Activated naive CD8-positive, alpha-beta T cell treated with anti-CD3 and anti-CD28 coated beads for 36 hours (primary cell): ENCODE data around the gene EXOC4. TPM values are rescaled to one million over a fixed set of nuclear protein-coding genes. Genes with fewer than 3 reads are reported as not detected.

Source experiments
- DNase-seq: peaks from one replicate; pipeline ENCODE4 v3.0.0; 2021
- H3K27ac Mint-ChIP-seq: one replicate; pipeline ENCODE4 v1.8.0; 2022; ENCODE audit warnings: mild to moderate bottlenecking, moderate library complexity, mixed read lengths
- H3K27me3 Mint-ChIP-seq: one replicate; pipeline ENCODE4 v1.8.0; 2022; ENCODE audit warnings: mild to moderate bottlenecking, mixed read lengths
- H3K36me3 Mint-ChIP-seq: one replicate; pipeline ENCODE4 v1.8.0; 2021; ENCODE audit warnings: mild to moderate bottlenecking, mixed read lengths
- H3K4me1 Mint-ChIP-seq: one replicate; pipeline ENCODE4 v1.8.0; 2021; ENCODE audit warnings: mixed read lengths
- H3K4me3 Mint-ChIP-seq: one replicate; pipeline ENCODE4 v1.8.0; 2022; ENCODE audit warnings: mild to moderate bottlenecking, moderate library complexity, mixed read lengths
- H3K9me3 Mint-ChIP-seq: one replicate; pipeline ENCODE4 v1.8.0; 2022; ENCODE audit warnings: mixed read lengths
- total RNA-seq, 2 experiments: library from RNA; stranded (reverse); gene quantifications; one replicate each; pipeline ENCODE4 v1.2.3, GENCODE V29; 2021

Gene EXOC4
- total RNA-seq, 2 experiments from 2014 or later: 41.7 to 45.7 TPM

DNA sequence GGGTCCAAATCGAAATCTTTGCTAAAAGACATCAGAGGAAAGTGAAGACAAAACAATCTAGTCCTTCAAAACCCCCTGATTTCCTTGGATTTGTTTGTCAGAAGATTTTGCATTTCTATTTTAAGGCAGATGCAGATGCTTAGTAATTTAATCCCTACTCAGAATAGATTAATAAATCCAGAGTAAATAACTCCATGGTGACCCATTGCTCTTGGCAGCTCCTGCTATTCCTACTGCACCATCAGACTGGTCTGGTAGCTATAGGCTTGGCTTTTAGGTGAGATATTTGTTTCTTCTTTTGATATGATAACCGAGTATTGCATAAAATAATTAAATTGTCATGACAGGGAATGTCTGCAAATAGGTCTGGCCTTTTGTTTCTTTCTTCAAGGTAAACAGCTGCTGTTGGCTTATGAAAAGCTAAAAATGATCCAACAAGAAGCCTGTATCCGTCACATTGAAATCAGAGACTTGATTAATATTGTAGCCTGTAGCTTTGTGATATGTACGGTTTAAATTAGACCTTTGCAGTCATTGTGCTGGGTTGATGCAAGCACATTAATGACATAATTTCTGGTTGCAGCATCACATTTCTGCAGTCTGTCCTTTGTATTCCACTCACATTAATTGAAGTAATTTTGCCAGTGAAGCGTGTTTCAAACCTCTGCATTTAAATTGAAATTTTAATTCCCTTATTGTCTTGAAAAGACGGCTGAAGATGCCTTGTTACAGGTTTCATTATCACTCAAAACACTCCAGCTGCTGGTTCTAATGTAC lies 40.7 kb downstream of the EXOC4 start:
- Mint-ChIP-seq H3K9me3 (no peaks in the 10 kb centered on the region), H3K4me3 (no peak overlapping the region), H3K27ac (no peak overlapping the region), H3K36me3 (peaks cover 31% of the 10 kb centered on the region), H3K4me1 (peaks cover 11% of the 10 kb centered on the region), H3K27me3 (no peaks in the 10 kb centered on the region)
- no peak for DNase-seq

DNA sequence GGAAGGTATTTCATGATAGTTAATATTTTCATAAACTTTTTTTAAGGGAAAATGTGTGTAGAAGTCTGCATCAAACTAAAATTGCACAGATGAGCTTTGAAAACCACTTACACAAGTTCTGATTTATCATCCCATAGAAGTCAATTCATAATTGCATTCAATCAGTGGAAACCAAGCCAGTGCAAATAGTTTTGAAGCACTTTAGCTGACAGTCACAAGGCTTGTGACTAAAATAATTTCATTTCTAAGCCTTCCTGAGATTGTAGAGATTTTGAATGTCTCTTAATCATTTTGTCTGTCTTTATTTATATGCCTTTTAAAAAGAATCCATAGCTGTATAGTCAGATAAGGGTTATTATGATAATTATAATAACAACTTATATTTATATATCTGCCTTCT lies 41.4 kb downstream of the EXOC4 start:
- H3K27me3 Mint-ChIP-seq: no peaks in the 10 kb centered on the region

DNA sequence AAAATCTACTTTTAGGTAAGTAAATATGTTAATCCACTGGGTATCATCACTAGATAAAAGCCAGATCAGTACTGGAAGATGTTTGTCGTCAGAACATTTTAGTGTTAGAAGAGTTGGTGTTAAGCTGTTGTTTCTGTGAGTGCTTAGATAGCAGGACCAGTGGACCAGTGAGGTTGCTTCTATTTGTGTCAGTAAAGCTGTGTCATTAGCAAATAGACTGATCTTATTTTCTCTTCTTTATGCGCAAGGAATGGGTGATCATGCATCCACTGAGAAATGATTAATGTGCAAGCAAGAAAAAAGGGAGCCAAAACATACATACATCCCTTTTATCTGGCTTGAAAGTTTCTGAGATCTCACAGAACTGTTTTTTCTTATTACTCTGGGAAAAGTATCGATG lies 42.6 kb downstream of the EXOC4 start:
- H3K36me3 Mint-ChIP-seq: peaks cover 17% of the 10 kb centered on the region
- no peak overlapping the region for H3K27ac Mint-ChIP-seq
- H3K9me3 Mint-ChIP-seq: no peaks in the 10 kb centered on the region
- DNase-seq: no peak
- H3K4me3 Mint-ChIP-seq: no peak overlapping the region
- peaks cover 11% of the 10 kb centered on the region for H3K4me1 Mint-ChIP-seq
- H3K27me3 Mint-ChIP-seq: no peaks in the 10 kb centered on the region

More for the DNA sequence above, 41.4 kb downstream of the EXOC4 start:
- Mint-ChIP-seq H3K27ac (no peak overlapping the region), H3K36me3 (peaks cover 28% of the 10 kb centered on the region), H3K4me3 (no peak overlapping the region), H3K4me1 (peaks cover 11% of the 10 kb centered on the region), H3K9me3 (no peaks in the 10 kb centered on the region)
- no peak for DNase-seq

DNA sequence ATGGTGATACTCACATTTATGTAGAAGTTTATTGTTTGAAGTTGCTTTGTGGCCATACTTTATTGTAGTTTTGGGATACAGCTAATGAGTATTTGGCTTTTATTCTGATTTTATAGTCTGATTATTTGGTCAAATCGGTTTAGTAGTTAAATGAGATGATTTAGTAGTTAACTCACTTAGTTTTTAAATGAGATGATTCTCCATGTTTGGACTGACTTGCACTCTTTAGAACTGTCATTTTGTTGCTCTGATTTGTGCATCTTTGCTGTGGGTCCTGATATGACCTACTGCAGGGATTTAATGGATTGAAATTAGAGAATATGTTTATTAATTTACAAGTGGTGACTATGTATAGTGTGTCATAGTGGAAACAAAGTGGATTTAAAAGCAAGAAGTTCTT lies 44.2 kb downstream of the EXOC4 start:
- H3K4me1 Mint-ChIP-seq: peaks cover 8% of the 10 kb centered on the region
- H3K36me3 Mint-ChIP-seq: peaks cover 8% of the 10 kb centered on the region
- H3K4me3 Mint-ChIP-seq: no peak overlapping the region

DNA sequence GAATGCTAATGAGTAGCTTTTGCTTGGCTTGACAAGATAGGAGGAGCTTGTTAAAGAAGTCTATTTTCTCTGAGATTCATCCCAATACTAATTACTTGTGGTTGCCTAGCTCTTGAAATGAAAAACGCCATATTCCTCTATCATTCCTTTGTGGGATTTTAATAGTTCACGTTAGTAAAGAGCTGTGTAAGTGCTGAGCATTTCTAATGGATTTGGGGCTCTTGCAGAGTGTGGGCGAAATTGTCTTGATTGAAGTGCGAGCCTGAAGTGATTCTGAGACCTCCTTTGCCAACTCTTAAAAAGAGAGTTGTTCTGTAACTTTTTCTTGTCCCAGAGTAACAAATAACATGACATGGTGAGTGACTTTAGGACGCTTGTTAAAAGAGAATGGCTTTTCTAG lies 45.2 kb downstream of the EXOC4 start:
- H3K4me1 Mint-ChIP-seq: peaks cover 8% of the 10 kb centered on the region
- no peak overlapping the region for H3K27ac Mint-ChIP-seq
- no peak overlapping the region for H3K4me3 Mint-ChIP-seq
- H3K36me3 Mint-ChIP-seq: peaks cover 4% of the 10 kb centered on the region
- DNase-seq: no peak
- H3K9me3 Mint-ChIP-seq: no peaks in the 10 kb centered on the region
- H3K27me3 Mint-ChIP-seq: no peaks in the 10 kb centered on the region

More for the DNA sequence above, 44.2 kb downstream of the EXOC4 start:
- H3K9me3 Mint-ChIP-seq: no peaks in the 10 kb centered on the region
- no peaks in the 10 kb centered on the region for H3K27me3 Mint-ChIP-seq
- no peak for DNase-seq
- no peak overlapping the region for H3K27ac Mint-ChIP-seq

DNA sequence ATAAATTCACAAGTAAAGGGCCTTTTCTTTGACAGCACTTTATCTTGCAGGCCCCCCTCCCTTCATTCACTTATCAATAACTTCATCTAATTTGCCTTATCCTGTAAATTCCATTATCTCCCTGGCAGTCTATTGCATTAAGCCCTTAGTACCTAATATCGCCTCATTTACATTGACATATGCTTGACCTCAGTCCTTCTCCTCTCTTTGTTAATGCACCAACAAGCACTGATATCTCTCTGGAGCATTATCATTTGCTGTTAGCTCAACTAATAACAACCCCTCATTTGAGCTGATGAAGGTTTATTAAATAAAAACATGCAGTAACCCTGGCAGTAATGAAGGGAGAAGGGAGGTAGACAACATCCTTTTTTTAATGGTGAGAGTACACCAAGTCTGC lies 46.8 kb downstream of the EXOC4 start:
- Mint-ChIP-seq H3K4me1 (peaks cover 8% of the 10 kb centered on the region), H3K9me3 (no peaks in the 10 kb centered on the region)

DNA sequence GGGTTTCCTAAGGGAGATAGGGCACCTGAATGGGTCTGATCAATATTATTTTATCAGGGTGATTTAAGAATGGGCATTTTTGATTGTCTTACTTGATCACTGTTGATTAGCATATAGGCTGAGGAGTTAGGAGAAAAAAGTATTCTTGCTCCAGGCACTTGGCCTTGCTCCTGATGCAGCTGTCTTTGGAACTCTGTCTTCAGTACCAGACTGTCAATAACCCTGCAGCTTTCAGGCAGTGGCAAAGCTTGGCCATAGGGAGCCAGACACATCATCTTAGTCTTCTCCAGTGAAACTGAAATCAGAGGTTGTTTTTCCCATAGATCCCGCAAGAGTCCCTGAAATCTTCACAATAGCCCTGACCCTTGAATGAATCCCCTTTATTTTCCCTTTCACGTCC lies 47.2 kb downstream of the EXOC4 start:
- H3K27me3 Mint-ChIP-seq: no peaks in the 10 kb centered on the region
- H3K4me1 Mint-ChIP-seq: peaks cover 6% of the 10 kb centered on the region
- H3K9me3 Mint-ChIP-seq: no peaks in the 10 kb centered on the region
- no peak overlapping the region for H3K27ac Mint-ChIP-seq
- H3K4me3 Mint-ChIP-seq: no peak overlapping the region
- no peak for DNase-seq
- peaks cover 7% of the 10 kb centered on the region for H3K36me3 Mint-ChIP-seq

More for the DNA sequence above, 46.8 kb downstream of the EXOC4 start:
- no peak overlapping the region for H3K27ac Mint-ChIP-seq
- peaks cover 4% of the 10 kb centered on the region for H3K36me3 Mint-ChIP-seq
- H3K4me3 Mint-ChIP-seq: no peak overlapping the region
- no peak for DNase-seq
- H3K27me3 Mint-ChIP-seq: no peaks in the 10 kb centered on the region

DNA sequence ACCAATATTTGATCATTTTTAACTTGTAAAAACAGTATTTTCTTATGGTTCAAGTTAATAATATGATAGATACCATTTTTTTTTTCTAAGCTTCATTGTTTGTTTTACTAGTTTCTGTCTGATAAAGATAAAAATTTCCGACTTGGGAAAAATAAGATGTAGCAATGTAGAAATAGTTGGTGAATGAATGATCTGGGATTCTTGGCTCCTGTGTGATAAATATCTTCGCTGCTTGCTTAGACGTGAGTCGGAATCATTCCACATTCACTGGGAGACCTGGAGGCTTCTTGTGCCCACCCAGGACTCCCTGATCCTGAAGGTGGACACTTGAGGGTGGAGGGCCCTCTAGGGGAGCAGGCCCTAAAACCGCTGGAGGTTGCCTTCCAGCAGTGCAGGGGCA lies 47.9 kb downstream of the EXOC4 start:
- Mint-ChIP-seq H3K27ac (no peak overlapping the region), H3K4me3 (no peak overlapping the region), H3K4me1 (peaks cover 3% of the 10 kb centered on the region)

DNA sequence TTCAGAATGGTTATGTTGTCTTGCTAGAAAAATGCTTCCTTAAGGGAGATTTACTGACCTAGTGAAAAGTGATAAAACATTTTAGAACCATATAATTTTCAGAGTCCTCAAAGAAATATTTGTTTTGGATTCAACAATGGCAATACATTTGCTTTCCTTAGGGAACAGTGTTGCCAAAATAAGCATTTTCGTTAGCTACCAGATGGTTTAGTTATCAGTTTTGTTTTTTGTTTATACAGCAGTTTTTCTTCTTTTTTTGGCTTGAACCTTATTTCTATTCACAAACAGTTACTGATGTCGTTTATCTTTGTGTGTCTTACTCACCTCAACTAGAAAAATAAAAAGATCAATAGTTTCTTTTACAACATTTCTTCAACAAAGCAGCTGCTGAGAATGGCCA lies 48.6 kb downstream of the EXOC4 start:
- no peak for DNase-seq
- Mint-ChIP-seq H3K9me3 (no peaks in the 10 kb centered on the region), H3K36me3 (peaks cover 15% of the 10 kb centered on the region), H3K27ac (no peak overlapping the region), H3K4me3 (no peak overlapping the region), H3K27me3 (no peaks in the 10 kb centered on the region), H3K4me1 (no peaks in the 10 kb centered on the region)

More for the DNA sequence above, 47.9 kb downstream of the EXOC4 start:
- Mint-ChIP-seq H3K27me3 (no peaks in the 10 kb centered on the region), H3K9me3 (no peaks in the 10 kb centered on the region), H3K36me3 (peaks cover 9% of the 10 kb centered on the region)
- DNase-seq: no peak

DNA sequence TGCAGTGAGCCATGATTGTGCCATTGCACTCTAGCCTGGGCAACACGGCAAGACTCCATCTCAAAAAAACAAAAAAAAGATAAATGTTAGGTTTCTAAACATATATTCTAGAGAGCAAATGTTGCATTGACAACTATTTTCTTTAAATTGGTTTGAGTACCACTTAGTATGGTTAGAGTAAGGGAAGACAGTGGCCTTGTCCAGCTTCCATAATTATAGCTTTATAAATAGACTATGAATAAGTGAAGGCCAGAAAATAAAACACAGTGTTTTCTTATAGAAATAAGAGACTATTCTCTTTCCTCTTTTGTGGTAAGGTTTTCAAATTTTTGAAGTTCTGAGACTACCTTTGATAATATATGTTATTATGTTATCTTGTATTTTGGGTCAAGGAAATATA lies 50.5 kb downstream of the EXOC4 start:
- Mint-ChIP-seq H3K4me3 (no peak overlapping the region), H3K27me3 (no peaks in the 10 kb centered on the region), H3K36me3 (peaks cover 32% of the 10 kb centered on the region), H3K27ac (no peak overlapping the region), H3K4me1 (no peaks in the 10 kb centered on the region), H3K9me3 (no peaks in the 10 kb centered on the region)
- DNase-seq: no peak

DNA sequence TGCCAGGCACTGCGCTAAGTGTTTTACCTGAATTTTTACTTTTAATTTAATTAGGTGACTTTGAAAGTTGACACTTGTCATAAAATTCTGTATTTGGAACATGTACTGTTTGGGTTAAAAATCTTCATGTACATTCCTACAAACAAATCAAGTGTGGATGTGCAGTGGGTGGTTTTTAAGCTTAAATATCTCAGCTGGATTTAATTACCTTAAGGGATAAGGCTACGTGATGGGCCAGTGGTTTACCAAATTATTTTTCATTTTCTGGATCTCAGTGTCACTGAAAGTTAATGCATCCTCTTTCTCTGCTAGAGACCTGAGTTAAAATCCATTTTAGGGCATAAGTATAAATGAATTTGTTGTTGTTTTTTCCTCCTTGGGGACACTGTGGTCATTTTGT lies 51.1 kb downstream of the EXOC4 start:
- Mint-ChIP-seq H3K9me3 (no peaks in the 10 kb centered on the region), H3K36me3 (peaks cover 35% of the 10 kb centered on the region), H3K27me3 (no peaks in the 10 kb centered on the region), H3K4me1 (no peaks in the 10 kb centered on the region), H3K4me3 (no peak overlapping the region), H3K27ac (no peak overlapping the region)
- no peak for DNase-seq

DNA sequence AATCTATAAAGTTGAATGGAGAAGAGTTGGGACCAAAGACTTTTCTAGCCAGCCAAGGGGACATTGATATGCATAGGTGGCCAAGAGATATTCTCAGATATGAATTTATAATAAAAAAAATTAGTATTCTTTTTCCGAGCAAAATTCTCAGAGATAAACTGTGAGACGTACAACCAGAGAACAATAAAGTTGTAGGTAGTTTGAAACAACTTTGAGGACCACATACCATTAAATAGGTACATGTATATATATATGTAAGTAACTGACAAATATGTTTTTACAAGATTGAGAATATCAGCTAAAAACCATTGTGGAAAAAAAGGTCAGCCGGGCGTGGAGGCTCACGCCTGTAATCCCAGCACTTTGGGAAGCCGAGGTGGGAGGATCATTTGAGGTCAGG lies 56.5 kb downstream of the EXOC4 start:
- peaks cover 47% of the 10 kb centered on the region for H3K36me3 Mint-ChIP-seq

DNA sequence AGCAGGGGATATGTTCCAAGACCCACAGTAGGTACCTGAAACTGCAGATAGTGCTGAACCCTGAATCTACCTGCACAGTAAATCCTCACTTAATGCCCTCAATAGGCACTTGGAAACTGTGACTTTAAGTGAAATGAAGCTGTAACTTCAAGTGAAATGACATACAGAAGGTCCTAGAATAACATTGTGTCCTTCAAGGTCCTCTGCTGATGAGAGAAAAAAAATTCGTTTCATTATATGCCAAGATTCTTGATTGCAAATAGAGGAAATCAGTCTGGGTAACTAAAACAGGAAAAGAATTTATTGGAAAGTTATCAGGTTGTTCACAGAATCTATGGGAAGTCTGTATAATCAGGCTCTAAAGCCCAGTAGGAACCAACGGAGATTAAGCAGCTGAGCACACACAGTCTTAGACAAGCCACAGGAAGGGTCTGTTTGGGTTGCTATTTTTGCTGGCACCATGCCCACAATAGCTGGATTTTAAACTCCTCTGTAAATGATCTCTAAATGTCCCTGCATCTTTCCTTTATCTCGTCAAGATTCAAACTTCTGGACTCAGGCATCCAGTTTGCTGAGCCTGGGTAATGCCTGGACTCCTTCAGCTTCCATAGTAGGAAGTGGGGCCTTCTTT lies 57.5 kb downstream of the EXOC4 start:
- Mint-ChIP-seq H3K27ac (no peak overlapping the region), H3K36me3 (peaks cover 49% of the 10 kb centered on the region), H3K4me3 (no peak overlapping the region), H3K27me3 (no peaks in the 10 kb centered on the region), H3K4me1 (peaks cover 12% of the 10 kb centered on the region), H3K9me3 (no peaks in the 10 kb centered on the region)
- DNase-seq: no peak

More for the DNA sequence above, 56.5 kb downstream of the EXOC4 start:
- Mint-ChIP-seq H3K4me3 (no peak overlapping the region), H3K4me1 (peaks cover 11% of the 10 kb centered on the region), H3K27ac (no peak overlapping the region), H3K27me3 (no peaks in the 10 kb centered on the region), H3K9me3 (no peaks in the 10 kb centered on the region)
- DNase-seq: no peak

DNA sequence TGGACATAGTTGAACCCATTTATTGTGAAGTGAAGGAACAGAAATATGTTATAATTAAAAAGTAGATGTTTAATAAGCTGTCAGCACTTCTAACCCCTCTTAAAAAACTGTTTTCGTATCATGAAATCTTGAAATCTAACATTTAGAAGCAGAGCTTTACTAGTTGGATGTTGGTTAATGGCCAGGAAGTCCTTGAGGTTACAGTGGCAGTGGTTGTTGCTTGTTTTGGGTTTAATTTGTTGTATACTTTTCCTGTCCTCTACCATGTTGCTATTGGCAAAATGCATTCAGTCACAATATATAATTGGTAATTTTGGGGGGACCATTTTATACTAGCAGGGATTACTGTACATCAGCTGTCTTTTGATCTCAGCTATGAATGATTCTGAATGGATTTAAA lies 60.7 kb downstream of the EXOC4 start:
- Mint-ChIP-seq H3K4me3 (no peak overlapping the region), H3K9me3 (no peaks in the 10 kb centered on the region), H3K36me3 (peaks cover 31% of the 10 kb centered on the region), H3K27me3 (no peaks in the 10 kb centered on the region), H3K27ac (no peak overlapping the region), H3K4me1 (peaks cover 15% of the 10 kb centered on the region)
- DNase-seq: no peak

DNA sequence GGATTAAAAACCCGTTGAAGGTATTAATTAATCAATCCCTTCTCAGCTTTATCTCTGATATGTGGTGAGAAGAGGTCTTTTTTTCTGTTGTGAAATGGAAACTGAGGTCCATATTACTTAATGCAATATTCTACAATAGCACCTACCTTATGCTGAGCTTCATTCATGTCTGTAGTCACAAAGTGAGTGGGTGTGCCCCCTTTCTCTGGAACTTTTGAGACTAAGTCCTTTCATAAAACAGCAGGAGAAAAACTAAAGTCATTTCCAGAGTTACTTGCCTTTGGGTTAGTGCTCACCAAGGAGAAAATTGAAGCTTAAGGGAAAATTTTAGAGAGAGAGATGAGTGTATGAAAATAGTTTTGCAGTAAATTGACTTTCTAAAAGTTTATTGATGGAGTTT lies 61.2 kb downstream of the EXOC4 start:
- H3K9me3 Mint-ChIP-seq: no peaks in the 10 kb centered on the region

More for the DNA sequence above, 61.2 kb downstream of the EXOC4 start:
- Mint-ChIP-seq H3K4me1 (peaks cover 15% of the 10 kb centered on the region), H3K36me3 (peaks cover 27% of the 10 kb centered on the region), H3K27ac (no peak overlapping the region), H3K4me3 (no peak overlapping the region), H3K27me3 (no peaks in the 10 kb centered on the region)
- DNase-seq: no peak
